Measurements from ENCODE around the gene ANKS3. TPM values are rescaled to one million over a fixed set of nuclear protein-coding genes. Genes with fewer than 3 reads are reported as not detected.

Gene ANKS3
- total and polyA plus RNA-seq, 2 experiments from 2014 or later = 35.2 to 40.3 TPM

DNA sequence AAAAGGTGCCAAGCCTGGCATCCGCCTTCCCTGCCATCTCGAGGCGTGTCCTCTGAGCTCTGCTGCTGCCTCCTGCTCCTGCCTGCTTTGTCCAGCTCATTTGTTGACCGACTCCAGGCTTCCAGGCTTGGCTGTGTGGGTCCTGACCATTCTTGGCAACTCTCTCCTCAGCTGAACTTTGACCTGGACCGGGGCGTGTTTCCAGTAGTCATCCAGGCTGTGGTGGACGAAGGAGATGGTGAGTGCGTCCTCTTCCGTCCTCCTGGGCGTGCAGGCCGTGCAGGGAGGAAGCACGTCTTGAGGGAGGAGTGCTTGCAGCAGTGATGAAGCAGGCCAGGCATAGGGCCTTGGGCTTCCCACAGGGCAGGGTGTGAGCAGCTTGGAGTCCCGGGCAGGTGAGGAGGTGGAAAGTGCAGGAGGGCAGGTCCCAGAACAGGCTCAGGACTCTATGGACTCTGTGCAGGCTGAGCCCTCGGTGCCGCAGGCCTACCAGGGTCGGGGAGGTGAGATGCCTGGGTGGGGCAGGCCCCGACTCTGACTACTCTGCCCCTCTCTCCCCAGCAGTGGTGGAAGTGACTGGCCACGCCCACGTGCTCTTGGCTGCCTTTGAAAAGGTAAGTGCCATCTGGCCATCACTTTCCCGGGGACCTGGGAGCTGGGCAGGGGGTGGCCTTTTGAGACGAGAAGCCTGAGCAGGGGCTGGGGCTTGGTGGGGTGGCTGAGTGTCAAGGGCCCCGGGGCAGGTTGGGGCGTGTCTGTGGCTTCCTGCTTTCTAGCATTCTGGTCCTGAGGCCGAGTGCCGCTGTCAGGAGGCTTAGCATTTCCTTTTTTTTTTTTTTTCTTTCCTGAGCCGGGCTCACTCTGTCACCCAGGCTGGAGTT, 69.3 kb downstream of the ANKS3 start:
- Histone ChIP-seq H3K4me3 (no peak overlapping the region), H3K4me1 (ENCODE audit: low read depth) (no peaks in the 10 kb centered on the region), H3K36me3 (peaks cover 19% of the 10 kb centered on the region), H3K9me3 (ENCODE audit: low read depth) (no peaks in the 10 kb centered on the region), H3K27me3 (no peaks in the 10 kb centered on the region), H3K27ac (no peak overlapping the region)
- DNase-seq (ENCODE audit: low read depth in 1 of 2, low spot score in 1 of 2) = no peak
- no peak for TF ChIP-seq CTCF (IDR thresholded peaks at IDR 0.05; ENCODE audit: low read depth, low read length)

- Histone ChIP-seq H3K27ac (no peak overlapping the region), H3K9me3 (ENCODE audit: low read depth) (no peaks in the 10 kb centered on the region), H3K4me3 (no peak overlapping the region), H3K4me1 (ENCODE audit: low read depth) (no peaks in the 10 kb centered on the region), H3K36me3 (peaks cover 17% of the 10 kb centered on the region), H3K27me3 (no peaks in the 10 kb centered on the region)
- DNase-seq (ENCODE audit: low read depth in 1 of 2, low spot score in 1 of 2) = peak in 1 of 2 donors; percentile 51
- no peak for TF ChIP-seq CTCF (IDR thresholded peaks at IDR 0.05; ENCODE audit: low read depth, low read length)
These were observed 70.2 kb downstream of the ANKS3 start for GRCh38 chr16:4663777-4664465.

DNA sequence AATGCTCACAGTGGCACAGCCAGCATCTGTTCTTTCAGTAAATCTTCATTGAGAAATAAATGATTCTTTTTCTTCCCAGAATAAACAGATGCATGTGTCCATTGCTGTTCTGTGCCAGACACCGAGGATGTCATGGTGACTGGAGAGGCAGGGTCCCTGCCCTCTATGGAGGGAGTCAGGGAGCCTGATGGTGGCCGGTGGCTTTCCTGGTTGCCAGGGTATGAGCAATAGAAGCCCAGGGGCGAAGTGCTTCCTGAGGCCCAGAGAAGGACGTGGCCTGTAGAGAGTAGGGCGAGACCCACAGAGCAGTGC, 70.7 kb downstream of the ANKS3 start:
- no peak for DNase-seq (ENCODE audit: low read depth in 1 of 2, low spot score in 1 of 2)
- Histone ChIP-seq H3K4me3 (no peak overlapping the region), H3K4me1 (ENCODE audit: low read depth) (no peaks in the 10 kb centered on the region), H3K27me3 (no peaks in the 10 kb centered on the region), H3K36me3 (peaks cover 12% of the 10 kb centered on the region), H3K27ac (no peak overlapping the region), H3K9me3 (ENCODE audit: low read depth) (no peaks in the 10 kb centered on the region)
- TF ChIP-seq CTCF (IDR thresholded peaks at IDR 0.05; ENCODE audit: low read depth, low read length) = no peak

DNA sequence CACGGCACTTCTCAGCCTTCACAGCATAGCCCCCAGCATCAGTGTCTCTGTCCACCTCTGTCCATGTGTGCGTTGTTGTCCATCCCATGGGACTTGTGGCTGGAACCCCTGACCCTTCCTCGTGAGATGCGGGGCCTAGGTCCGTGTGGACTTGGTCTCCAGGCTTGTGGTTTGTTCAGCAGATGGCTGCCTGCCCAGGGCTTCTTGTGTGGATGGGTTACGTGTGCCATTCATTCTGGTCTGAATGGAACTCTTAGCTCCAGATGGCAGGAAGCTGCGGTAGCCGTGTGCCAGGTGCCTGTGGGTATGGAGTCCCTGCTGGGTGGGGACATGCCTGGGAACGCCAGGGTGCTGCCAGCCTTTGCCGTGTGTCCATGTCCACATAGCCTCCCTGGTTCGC, 72.4 kb downstream of the ANKS3 start:
- no peak for TF ChIP-seq CTCF (IDR thresholded peaks at IDR 0.05; ENCODE audit: low read depth, low read length)
- Histone ChIP-seq H3K36me3 (peaks cover 8% of the 10 kb centered on the region), H3K4me1 (ENCODE audit: low read depth) (no peaks in the 10 kb centered on the region), H3K4me3 (no peak overlapping the region), H3K9me3 (ENCODE audit: low read depth) (no peaks in the 10 kb centered on the region), H3K27me3 (no peaks in the 10 kb centered on the region), H3K27ac (no peak overlapping the region)
- DNase-seq (ENCODE audit: low read depth in 1 of 2, low spot score in 1 of 2) = no peak

DNA sequence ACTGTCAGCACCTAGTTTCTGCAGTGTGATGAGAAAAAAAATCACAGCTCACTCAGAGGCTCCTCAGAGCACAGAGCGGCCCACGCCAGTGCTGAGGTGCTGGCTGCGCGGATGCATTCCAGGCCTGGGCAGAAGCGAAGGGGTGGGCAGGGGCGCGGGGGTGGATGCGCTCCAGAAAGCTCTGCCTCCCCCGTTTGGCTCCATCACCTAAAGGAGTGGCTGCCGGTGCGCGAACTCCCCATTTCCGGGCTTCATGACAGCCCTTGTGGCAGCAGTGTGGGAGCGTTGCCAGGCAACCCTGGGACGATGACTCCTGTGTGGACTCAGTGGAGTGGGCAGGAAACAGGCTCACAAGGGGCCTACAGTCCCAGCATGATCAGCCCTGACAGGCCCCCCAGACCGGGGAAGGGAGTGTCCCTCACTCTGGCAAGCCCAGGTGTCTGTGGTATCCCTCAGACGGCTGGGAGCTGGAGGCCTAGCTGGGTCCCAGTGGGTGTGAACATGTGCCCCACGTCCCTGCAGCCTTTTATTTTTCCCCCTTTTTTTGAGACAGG, 73.5 kb downstream of the ANKS3 start:
- peak; percentile 14 to 64 for DNase-seq (ENCODE audit: low read depth in 1 of 2, low spot score in 1 of 2)
- no peak overlapping the region for H3K27ac ChIP-seq
- H3K27me3 ChIP-seq = no peaks in the 10 kb centered on the region
- no peak for TF ChIP-seq CTCF (IDR thresholded peaks at IDR 0.05; ENCODE audit: low read depth, low read length)
- H3K36me3 ChIP-seq = peaks cover 7% of the 10 kb centered on the region
- H3K4me3 ChIP-seq = no peak overlapping the region
- no peaks in the 10 kb centered on the region for H3K4me1 ChIP-seq (ENCODE audit: low read depth)
- H3K9me3 ChIP-seq (ENCODE audit: low read depth) = no peaks in the 10 kb centered on the region

Measured in cardiac muscle cell (in vitro differentiated cells and primary cell).